Dermis microvascular lymphatic vessel endothelial cell (primary cell): ENCODE results near the gene MIDN. TPM values are rescaled to one million over a fixed set of nuclear protein-coding genes. Genes with fewer than 3 reads are reported as not detected.
"Not testable (repeated sequence)": the region's sequence is repeated elsewhere in the genome, so short reads cannot be mapped to it uniquely, and the experiment has no call there.

Experiments used
- DNase-seq, 2 donors: peaks; one replicate each; pipeline versions ENCODE4 v3.0.0 to v3.0.0-alpha.2; 2010; ENCODE audit warnings: low read depth in 2 of 2
- total RNA-seq: library from RNA; depleted of rRNA; stranded (reverse); fragments of >200 nt; gene quantifications from 2 replicates; pipeline ENCODE4 v1.2.1, GENCODE V29; 2014

Gene MIDN
- total RNA-seq: 4.9 and 7.0 TPM in 2 replicates

DNA sequence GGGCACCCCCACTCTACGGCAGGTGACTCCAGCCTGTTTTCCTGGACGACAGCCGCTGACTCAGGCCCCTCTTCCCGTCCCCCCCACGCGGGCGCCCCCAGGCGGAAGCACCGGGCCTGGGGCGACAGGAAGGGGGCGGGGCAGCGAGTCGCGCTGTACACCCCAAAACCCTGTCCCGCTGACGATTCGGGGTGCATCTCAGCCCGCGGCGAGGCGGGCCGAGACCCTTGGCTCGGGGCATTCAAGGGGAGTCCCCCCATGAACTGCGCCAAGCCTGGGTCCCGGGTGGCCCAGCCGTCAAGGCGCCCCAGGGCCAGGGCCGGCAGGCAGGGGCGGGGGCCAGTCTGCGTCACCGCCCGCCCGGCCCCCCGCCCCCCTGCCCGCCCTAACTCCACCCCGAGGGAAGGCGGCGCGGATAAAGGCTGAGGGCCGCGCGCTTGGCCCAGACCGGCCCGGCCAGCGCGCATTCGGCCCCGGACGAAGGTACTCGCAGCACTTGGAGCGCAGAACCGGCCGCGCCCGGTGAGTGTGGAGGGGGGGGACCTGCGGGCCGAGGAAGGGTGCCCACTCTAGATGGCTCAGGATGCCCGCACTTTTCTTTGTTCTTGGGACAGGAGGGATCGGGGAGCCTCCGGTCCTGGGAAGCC lies at the start of gene MIDN:
Gene MIDN, plus strand, starts transcription at position 445 of the 647 bp plus-strand sequence. CDS start 1,714 bp downstream, outside the sequence.
- peak; percentile 82 to 95 for DNase-seq

DNA sequence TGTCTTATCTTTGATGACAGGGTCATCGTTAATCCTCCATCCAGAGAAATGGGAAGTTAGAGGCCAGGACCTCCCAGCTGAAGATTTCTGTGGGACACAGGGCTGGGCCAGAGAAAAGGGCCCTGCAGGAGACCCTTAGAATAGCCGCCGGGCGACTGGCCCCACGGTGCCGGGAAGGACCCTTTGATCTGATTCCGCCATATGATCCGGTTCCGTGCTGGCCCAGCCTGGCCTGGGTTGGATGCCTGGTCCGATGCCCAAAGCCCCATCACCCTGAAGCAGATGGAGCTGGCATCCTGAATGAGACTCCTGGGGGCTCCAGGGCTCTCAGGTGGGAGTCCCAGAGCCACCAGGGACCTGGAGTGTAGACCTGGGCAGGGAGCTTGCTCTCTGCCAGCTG lies 48.9 kb upstream of the MIDN start:
- no peak for DNase-seq

DNA sequence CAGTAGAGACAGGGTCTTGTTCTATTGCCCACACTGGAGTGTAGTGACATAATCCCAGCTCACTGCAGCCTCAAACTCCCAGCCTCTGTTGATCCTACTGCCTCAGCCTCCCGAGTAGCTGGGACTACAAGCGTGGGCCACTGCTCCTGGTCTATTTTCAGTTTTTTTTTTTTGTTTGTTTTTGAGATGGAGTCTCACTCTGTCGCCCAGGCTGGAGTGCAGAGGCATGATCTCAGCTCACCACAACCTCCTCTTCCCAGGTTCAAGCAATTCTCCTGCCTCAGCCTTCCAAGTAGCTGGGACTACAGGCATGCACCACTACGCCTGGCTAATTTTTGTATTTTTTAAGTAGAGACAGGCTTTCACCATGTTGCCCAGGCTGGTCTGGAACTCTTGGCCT lies 47.8 kb upstream of the MIDN start:
- not testable (repeated sequence) for DNase-seq

- peak; percentile 86 to 98 for DNase-seq
These were observed 43.0 kb upstream of the MIDN start, which contains the start of gene STK11 for GRCh38 chr19:1205114-1206099. Gene STK11, plus strand, starts transcription at chr19:1205778. Its CDS starts 1,136 bp downstream, at chr19:1206914.

DNA sequence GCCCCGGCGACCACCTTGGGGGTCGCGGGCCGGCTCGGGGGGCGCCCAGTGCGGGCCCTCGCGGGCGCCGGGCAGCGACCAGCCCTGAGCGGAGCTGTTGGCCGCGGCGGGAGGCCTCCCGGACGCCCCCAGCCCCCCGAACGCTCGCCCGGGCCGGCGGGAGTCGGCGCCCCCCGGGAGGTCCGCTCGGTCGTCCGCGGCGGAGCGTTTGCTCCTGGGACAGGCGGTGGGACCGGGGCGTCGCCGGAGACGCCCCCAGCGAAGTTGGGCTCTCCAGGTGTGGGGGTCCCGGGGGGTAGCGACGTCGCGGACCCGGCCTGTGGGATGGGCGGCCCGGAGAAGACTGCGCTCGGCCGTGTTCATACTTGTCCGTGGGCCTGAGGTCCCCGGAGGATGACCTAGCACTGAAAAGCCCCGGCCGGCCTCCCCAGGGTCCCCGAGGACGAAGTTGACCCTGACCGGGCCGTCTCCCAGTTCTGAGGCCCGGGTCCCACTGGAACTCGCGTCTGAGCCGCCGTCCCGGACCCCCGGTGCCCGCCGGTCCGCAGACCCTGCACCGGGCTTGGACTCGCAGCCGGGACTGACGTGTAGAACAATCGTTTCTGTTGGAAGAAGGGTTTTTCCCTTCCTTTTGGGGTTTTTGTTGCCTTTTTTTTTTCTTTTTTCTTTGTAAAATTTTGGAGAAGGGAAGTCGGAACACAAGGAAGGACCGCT lies 42.1 kb upstream of the MIDN start:
- DNase-seq: no peak

- peak in 1 of 2 donors; percentile 23 for DNase-seq
These were observed 41.4 kb upstream of the MIDN start for GRCh38 chr19:1206864-1207450.

DNA sequence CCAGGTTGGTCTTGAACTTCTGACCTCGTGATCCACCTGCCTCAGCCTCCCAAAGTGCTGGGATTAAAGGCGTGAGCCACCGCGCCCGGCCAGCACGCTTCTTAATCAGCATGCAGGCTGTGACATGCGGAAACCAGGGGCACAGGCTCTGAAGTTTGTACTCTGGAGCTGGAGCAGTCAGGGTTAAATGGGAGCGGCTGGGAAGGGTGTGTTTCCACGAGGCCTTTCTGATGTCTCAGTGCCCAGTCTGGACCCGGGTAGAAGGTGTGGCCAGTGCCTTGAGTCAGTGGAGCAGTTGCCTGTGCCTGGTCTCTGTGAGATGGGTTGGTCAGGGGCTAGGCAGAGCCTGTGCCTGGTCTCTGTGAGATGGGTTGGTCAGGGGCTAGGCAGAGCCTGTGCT lies 39.6 kb upstream of the MIDN start:
- not testable (repeated sequence) for DNase-seq

- DNase-seq: no peak
These were observed 38.2 kb upstream of the MIDN start for GRCh38 chr19:1210227-1210538.

DNA sequence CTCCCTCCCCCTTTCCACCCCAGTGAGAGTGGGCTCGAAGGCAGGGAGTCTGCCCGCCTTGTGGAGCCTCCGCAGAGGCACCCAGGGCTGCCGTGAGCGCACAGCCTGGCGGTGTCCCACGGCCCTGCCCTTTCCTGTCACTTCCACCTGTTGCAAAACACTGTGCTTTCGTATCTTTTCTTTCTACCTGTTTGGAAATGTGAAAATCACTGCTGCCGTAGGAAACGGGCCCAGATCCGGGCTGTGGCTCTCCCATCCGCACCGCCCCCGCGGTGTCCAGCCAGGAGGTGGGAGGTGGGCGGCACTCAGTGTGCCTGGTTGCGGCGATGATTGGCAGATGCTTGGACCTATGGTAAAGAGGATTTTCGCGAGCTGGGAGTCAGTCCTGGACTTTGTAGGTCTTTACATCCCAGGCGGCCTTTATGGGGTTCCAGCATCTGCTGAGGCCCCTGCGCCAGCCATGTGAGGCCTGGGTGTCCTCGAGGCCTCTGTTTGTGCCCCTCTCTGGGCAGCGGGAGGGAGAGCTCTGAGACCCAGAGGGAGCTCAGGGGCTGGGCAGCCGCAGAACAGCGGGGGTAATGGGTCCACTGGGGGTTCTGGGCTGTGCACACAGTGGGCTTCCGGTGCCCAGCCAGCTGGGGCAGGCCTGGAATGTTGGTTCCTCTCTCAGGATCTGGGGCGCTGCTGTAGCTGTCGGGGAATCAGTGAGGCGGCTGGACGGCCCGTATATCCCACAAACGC lies 36.7 kb upstream of the MIDN start:
- DNase-seq: peak; percentile 87 to 89

GRCh38 chr19:1213391-1214286 lies 34.7 kb upstream of the MIDN start:
- peak; percentile 84 to 97 for DNase-seq

- no peak for DNase-seq
These were observed 34.0 kb upstream of the MIDN start for GRCh38 chr19:1214299-1214861.

GRCh38 chr19:1214862-1215731 lies 33.3 kb upstream of the MIDN start:
- peak in 1 of 2 donors; percentile 20 for DNase-seq

DNA sequence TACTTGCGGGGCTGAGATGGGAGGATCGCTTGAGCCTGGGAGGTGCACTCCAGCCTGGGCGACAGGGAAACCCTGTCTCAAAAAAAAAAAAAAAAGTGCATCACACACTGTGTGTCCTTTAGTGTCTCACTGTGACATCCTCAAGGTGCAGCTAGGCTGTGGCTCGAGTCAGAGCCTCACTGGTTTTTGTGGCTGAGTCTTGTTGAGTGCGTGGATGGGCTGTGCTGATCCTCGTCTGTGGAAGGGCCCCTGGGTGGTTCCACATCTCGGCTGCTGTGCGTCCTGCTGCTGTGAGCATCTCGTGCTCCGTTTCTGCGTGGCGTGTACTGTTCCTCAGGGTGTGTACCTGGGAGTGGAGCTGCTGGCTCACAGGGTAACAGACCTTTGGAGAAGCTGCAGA lies 31.6 kb upstream of the MIDN start:
- no peak for DNase-seq

GRCh38 chr19:1217366-1217765 lies 31.0 kb upstream of the MIDN start:
- DNase-seq: no peak

DNA sequence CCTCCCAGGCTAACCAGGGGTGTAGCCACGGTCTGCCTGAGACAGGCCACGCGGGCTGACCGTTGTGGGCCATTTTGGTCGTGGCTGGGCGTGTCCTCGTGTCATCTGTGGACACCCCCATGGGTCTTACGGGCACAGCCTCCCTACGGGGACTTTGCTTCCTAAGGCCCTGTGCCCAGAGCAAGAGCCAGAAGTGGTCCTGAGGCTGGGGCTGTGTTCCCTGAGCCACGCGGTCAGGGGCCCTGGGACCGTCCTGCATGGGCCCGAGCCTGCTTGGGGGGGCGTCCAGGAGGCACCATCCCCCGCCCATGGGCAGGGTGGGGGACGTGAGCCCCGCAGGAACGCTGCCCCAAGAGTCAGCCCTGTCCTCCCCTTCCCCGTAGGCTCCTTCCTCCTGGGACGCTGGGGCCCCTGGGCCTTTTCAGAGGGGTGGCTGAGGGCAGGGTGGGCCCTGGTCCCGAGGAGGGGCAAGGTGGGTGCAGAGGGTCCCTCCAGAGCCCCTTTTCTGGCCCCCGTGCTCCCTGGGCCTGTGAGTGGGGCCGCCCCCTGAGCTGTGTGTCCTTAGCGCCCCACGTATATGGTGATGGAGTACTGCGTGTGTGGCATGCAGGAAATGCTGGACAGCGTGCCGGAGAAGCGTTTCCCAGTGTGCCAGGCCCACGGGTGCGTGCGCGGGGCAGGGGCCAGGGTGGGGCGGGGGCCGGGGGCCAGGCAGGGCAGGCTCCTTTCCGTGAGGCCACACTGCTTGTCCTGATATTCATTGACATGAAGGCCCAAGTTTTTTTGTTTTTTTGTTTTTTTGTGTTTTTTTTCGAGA lies 29.4 kb upstream of the MIDN start:
- no peak for DNase-seq

- no peak for DNase-seq
These were observed 28.5 kb upstream of the MIDN start for GRCh38 chr19:1219786-1220476.

- DNase-seq: no peak
These were observed 27.9 kb upstream of the MIDN start for GRCh38 chr19:1220477-1220930.
